Activated CD4-positive, alpha-beta T cell treated with anti-CD3 and anti-CD28 coated beads for 1 hour (primary cell): Measurements from ENCODE around the gene TET2.

Experiments used
- DNase-seq: peaks from one replicate; pipeline ENCODE4 v3.0.0-alpha.2; 2020

The TET2 gene

GRCh38 chr4:105305019-105305836 is 158.6 kb downstream of the TET2 start:
- DNase-seq, result no peak

GRCh38 chr4:105306158-105306781 is 159.6 kb downstream of the TET2 start:
- DNase-seq, result no peak

GRCh38 chr4:105306820-105307219 is 160.1 kb downstream of the TET2 start:
- no peak for DNase-seq

- no peak for DNase-seq
Measured at GRCh38 chr4:105318486-105318885, 171.8 kb downstream of the TET2 start.

GRCh38 chr4:105327222-105327621 is 180.5 kb downstream of the TET2 start:
- DNase-seq, result no peak

GRCh38 chr4:105327956-105328355 is 181.3 kb downstream of the TET2 start:
- no peak for DNase-seq

GRCh38 chr4:105329081-105329480 is 182.4 kb downstream of the TET2 start:
- no peak for DNase-seq
